Panc1 (cell line): ENCODE results near the gene ATP5MC2.

Source experiments
- TCF7L2 ChIP-seq: IDR thresholded peaks from 2 replicates; pipeline ENCODE4 v1.6.1; 2011; ENCODE audit warnings: mild to moderate bottlenecking, low read depth, low read length, inconsistent platforms
- TF ChIP-seq, protein P1 (sequence below): fragments of 450-650 bp; IDR thresholded peaks from 2 replicates; pipeline ENCODE4 v1.5.1; 2017; ENCODE audit warnings: mild to moderate bottlenecking

DNA sequence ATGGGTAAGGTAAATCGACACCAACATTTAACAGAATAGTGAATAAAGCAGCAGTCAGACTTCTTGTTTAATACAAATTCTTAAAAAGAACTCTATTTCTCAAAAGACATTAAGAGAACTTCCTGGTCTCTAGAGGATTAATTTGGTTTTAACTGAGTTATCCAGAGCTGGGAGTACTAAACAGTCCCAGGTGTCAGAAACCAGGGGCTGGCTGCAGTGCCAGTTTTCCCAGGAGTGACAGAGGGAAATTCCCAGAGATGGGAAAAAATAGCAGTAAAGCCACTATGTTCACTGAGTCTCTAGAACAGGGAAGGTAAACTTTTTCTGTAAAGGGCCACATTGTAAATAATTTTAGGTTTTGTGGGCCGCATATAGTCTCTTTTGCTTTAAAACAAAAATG lies 8.8 kb downstream of the ATP5MC2 start:
- TF ChIP-seq, protein P1, sequence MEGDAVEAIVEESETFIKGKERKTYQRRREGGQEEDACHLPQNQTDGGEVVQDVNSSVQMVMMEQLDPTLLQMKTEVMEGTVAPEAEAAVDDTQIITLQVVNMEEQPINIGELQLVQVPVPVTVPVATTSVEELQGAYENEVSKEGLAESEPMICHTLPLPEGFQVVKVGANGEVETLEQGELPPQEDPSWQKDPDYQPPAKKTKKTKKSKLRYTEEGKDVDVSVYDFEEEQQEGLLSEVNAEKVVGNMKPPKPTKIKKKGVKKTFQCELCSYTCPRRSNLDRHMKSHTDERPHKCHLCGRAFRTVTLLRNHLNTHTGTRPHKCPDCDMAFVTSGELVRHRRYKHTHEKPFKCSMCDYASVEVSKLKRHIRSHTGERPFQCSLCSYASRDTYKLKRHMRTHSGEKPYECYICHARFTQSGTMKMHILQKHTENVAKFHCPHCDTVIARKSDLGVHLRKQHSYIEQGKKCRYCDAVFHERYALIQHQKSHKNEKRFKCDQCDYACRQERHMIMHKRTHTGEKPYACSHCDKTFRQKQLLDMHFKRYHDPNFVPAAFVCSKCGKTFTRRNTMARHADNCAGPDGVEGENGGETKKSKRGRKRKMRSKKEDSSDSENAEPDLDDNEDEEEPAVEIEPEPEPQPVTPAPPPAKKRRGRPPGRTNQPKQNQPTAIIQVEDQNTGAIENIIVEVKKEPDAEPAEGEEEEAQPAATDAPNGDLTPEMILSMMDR = no peak
- no peak for TF ChIP-seq TCF7L2
